Measurements from ENCODE around the gene ABHD3. TPM values are rescaled to one million over a fixed set of nuclear protein-coding genes. Genes with fewer than 3 reads are reported as not detected.
A peak's percentile ranks its signal among the peaks of the same experiment; 100 is the strongest.
"Not testable (repeated sequence)": the region's sequence is repeated elsewhere in the genome, so short reads cannot be mapped to it uniquely, and the experiment has no call there.

ABHD3 gene
- total RNA-seq, 2 donors from 2014 or later: 14.2 to 24.5 TPM

GRCh38 chr18:21629089-21629832 lies 75.3 kb downstream of the ABHD3 start:
- Histone ChIP-seq H3K9me3 (ENCODE audit: control insufficient read depth, low read length) (no peaks in the 10 kb centered on the region), H3K36me3 (ENCODE audit: control insufficient read depth, insufficient read depth, low read length) (peaks cover 87% of the 10 kb centered on the region), H3K27ac (ENCODE audit: low read depth, low read length) (no peak overlapping the region), H3K27me3 (ENCODE audit: control insufficient read depth, insufficient read depth, low read length, poor library complexity, severe bottlenecking) (no peaks in the 10 kb centered on the region), H3K4me1 (ENCODE audit: control insufficient read depth, insufficient read depth, low read length) (no peaks in the 10 kb centered on the region), H3K9ac (ENCODE audit: extremely low read depth, low read length, poor library complexity, severe bottlenecking) (no peak overlapping the region), H3K4me3 (ENCODE audit: low read length) (no peak overlapping the region)
- 94 to 97% methylated on average over 8 to 9 of the region's 9 CpGs for WGBS, 2 experiments (ENCODE audit: insufficient coverage in 1 of 2, insufficient read length in 1 of 2)
- no peaks in the 10 kb centered on the region for H3K9me3 Mint-ChIP-seq
- TF ChIP-seq CTCF (conservative IDR thresholded peaks at IDR 0.05): no peak
- DNase-seq: no peak
- H3K4me1 Mint-ChIP-seq: no peaks in the 10 kb centered on the region
- no peaks in the 10 kb centered on the region for H3K27me3 Mint-ChIP-seq (ENCODE audit: insufficient read depth)
- H3K4me3 Mint-ChIP-seq: no peak overlapping the region
- no peak overlapping the region for H3K27ac Mint-ChIP-seq
- H3K36me3 Mint-ChIP-seq (ENCODE audit: low read depth): peaks cover 76% of the 10 kb centered on the region

GRCh38 chr18:21621640-21622039 lies 82.9 kb downstream of the ABHD3 start:
- not testable (repeated sequence) for H3K9me3 Mint-ChIP-seq; H3K27ac ChIP-seq (ENCODE audit: low read depth, low read length); H3K9me3 ChIP-seq (ENCODE audit: control insufficient read depth, low read length); H3K4me1 Mint-ChIP-seq; H3K27me3 ChIP-seq (ENCODE audit: control insufficient read depth, insufficient read depth, low read length, poor library complexity, severe bottlenecking); H3K27ac Mint-ChIP-seq; H3K4me3 ChIP-seq (ENCODE audit: low read length); DNase-seq; H3K4me1 ChIP-seq (ENCODE audit: control insufficient read depth, insufficient read depth, low read length); H3K4me3 Mint-ChIP-seq; H3K27me3 Mint-ChIP-seq (ENCODE audit: insufficient read depth); H3K9ac ChIP-seq (ENCODE audit: extremely low read depth, low read length, poor library complexity, severe bottlenecking)
- WGBS, 2 experiments (ENCODE audit: insufficient coverage in 1 of 2, insufficient read length in 1 of 2): 93 to 98% methylated on average over 6 to 9 of the region's 9 CpGs
- peaks cover 59% of the 10 kb centered on the region for H3K36me3 Mint-ChIP-seq (ENCODE audit: low read depth)
- H3K36me3 ChIP-seq (ENCODE audit: control insufficient read depth, insufficient read depth, low read length): peaks cover 84% of the 10 kb centered on the region

GRCh38 chr18:21612125-21613039 lies 92.2 kb downstream of the ABHD3 start, which contains the start of gene SNRPD1:
Gene SNRPD1, plus strand, starts transcription at chr18:21612314. Its CDS starts 116 bp downstream, at chr18:21612430.
- Mint-ChIP-seq H3K27ac (peak within 1 kb of the TSS; percentile 99), H3K4me1 (peaks cover 3% of the 10 kb centered on the region), H3K4me3 (peak within 1 kb of the TSS; percentile 98), H3K36me3 (ENCODE audit: low read depth) (peaks cover 28% of the 10 kb centered on the region), H3K9me3 (peaks cover 12% of the 10 kb centered on the region), H3K27me3 (ENCODE audit: insufficient read depth) (peaks cover 1% of the 10 kb centered on the region)
- Histone ChIP-seq H3K9ac (ENCODE audit: extremely low read depth, low read length, poor library complexity, severe bottlenecking) (peak within 1 kb of the TSS; percentile 88), H3K27me3 (ENCODE audit: control insufficient read depth, insufficient read depth, low read length, poor library complexity, severe bottlenecking) (no peaks in the 10 kb centered on the region), H3K27ac (ENCODE audit: low read depth, low read length) (peak within 1 kb of the TSS; percentile 75), H3K9me3 (ENCODE audit: control insufficient read depth, low read length) (peaks cover 11% of the 10 kb centered on the region), H3K36me3 (ENCODE audit: control insufficient read depth, insufficient read depth, low read length) (peaks cover 28% of the 10 kb centered on the region), H3K4me1 (ENCODE audit: control insufficient read depth, insufficient read depth, low read length) (no peaks in the 10 kb centered on the region), H3K4me3 (ENCODE audit: low read length) (peak within 1 kb of the TSS; percentile 95)
- peak; percentile 95 for TF ChIP-seq CTCF (conservative IDR thresholded peaks at IDR 0.05)
- peak; percentile 97 for DNase-seq
- WGBS, 2 experiments (ENCODE audit: insufficient coverage in 1 of 2, insufficient read length in 1 of 2): 2 to 3% methylated on average over 27 to 59 of the region's 59 CpGs

- H3K4me3 Mint-ChIP-seq: peak overlapping the region; percentile 98
- H3K9me3 Mint-ChIP-seq: peaks cover 12% of the 10 kb centered on the region
- not testable (repeated sequence) for H3K27me3 Mint-ChIP-seq (ENCODE audit: insufficient read depth); H3K9ac ChIP-seq (ENCODE audit: extremely low read depth, low read length, poor library complexity, severe bottlenecking); H3K4me1 Mint-ChIP-seq; DNase-seq; H3K27ac ChIP-seq (ENCODE audit: low read depth, low read length); H3K4me1 ChIP-seq (ENCODE audit: control insufficient read depth, insufficient read depth, low read length); H3K4me3 ChIP-seq (ENCODE audit: low read length); H3K27me3 ChIP-seq (ENCODE audit: control insufficient read depth, insufficient read depth, low read length, poor library complexity, severe bottlenecking)
- 69 to 83% methylated on average over 22 to 30 of the region's 30 CpGs for WGBS, 2 experiments (ENCODE audit: insufficient coverage in 1 of 2, insufficient read length in 1 of 2)
- H3K9me3 ChIP-seq (ENCODE audit: control insufficient read depth, low read length): peaks cover 11% of the 10 kb centered on the region
- H3K36me3 Mint-ChIP-seq (ENCODE audit: low read depth): peaks cover 20% of the 10 kb centered on the region
- peak overlapping the region; percentile 99 for H3K27ac Mint-ChIP-seq
- H3K36me3 ChIP-seq (ENCODE audit: control insufficient read depth, insufficient read depth, low read length): peaks cover 21% of the 10 kb centered on the region
Observed at GRCh38 chr18:21611401-21612124, 93.0 kb downstream of the ABHD3 start.

Data from endodermal cell (in vitro differentiated cells).